Activated CD8-positive, alpha-beta memory T cell treated with anti-CD3 and anti-CD28 coated beads for 48 hours (primary cell): ENCODE results near the gene THEMIS.
"Not testable (repeated sequence)": the region's sequence is repeated elsewhere in the genome, so short reads cannot be mapped to it uniquely, and the experiment has no call there.

Experiments used
- DNase-seq, 3 experiments: peaks; one replicate each; pipeline ENCODE4 v3.0.0-alpha.2; 2020; ENCODE audit warnings: low read depth in 2 of 3, low spot score in 2 of 3

The THEMIS gene

GRCh38 chr6:127914240-127914639, 13.4 kb upstream of the THEMIS start:
- DNase-seq = no peak

- DNase-seq = no peak
Measured at GRCh38 chr6:127912914-127913313, 12.1 kb upstream of the THEMIS start.

- DNase-seq = no peak
Measured at GRCh38 chr6:127907960-127908640, 7.2 kb upstream of the THEMIS start.

- no peak for DNase-seq
Measured at GRCh38 chr6:127904160-127904559, 3.3 kb upstream of the THEMIS start.

- no peak for DNase-seq
Measured at GRCh38 chr6:127902933-127903332, 2.1 kb upstream of the THEMIS start.

- no peak for DNase-seq
Measured at GRCh38 chr6:127897484-127897883, 3.4 kb downstream of the THEMIS start.

GRCh38 chr6:127894051-127894450, 6.8 kb downstream of the THEMIS start:
- DNase-seq = no peak

- no peak for DNase-seq
Measured at GRCh38 chr6:127893541-127893940, 7.3 kb downstream of the THEMIS start.

- DNase-seq = no peak
Measured at GRCh38 chr6:127891731-127892326, 9.0 kb downstream of the THEMIS start.

GRCh38 chr6:127886603-127887002, 14.3 kb downstream of the THEMIS start:
- DNase-seq = no peak

GRCh38 chr6:127884134-127884533, 16.7 kb downstream of the THEMIS start:
- no peak for DNase-seq

- DNase-seq = not testable (repeated sequence)
Measured at GRCh38 chr6:127881949-127882348, 18.9 kb downstream of the THEMIS start.

- DNase-seq = no peak
Measured at GRCh38 chr6:127880429-127880828, 20.4 kb downstream of the THEMIS start.

GRCh38 chr6:127879685-127880084, 21.2 kb downstream of the THEMIS start:
- peak in 1 of 3 experiments; percentile 45 for DNase-seq

- no peak for DNase-seq
Measured at GRCh38 chr6:127878115-127878514, 22.7 kb downstream of the THEMIS start.

GRCh38 chr6:127877231-127877630, 23.6 kb downstream of the THEMIS start:
- no peak for DNase-seq

GRCh38 chr6:127869772-127870404, 31.0 kb downstream of the THEMIS start:
- DNase-seq = no peak

GRCh38 chr6:127869183-127869582, 31.7 kb downstream of the THEMIS start:
- DNase-seq = no peak

- DNase-seq = no peak
Measured at GRCh38 chr6:127868338-127868737, 32.5 kb downstream of the THEMIS start.

- DNase-seq = no peak
Measured at GRCh38 chr6:127866766-127867165, 34.1 kb downstream of the THEMIS start.

- no peak for DNase-seq
Measured at GRCh38 chr6:127865108-127865507, 35.8 kb downstream of the THEMIS start.

GRCh38 chr6:127864701-127865100, 36.2 kb downstream of the THEMIS start:
- no peak for DNase-seq

GRCh38 chr6:127860723-127861122, 40.1 kb downstream of the THEMIS start:
- DNase-seq = no peak
